Epithelial cell of prostate (primary cell): ENCODE data around the gene DIO1.

Experiments used
- DNase-seq: peaks from one replicate; pipeline ENCODE4 v3.0.0-alpha.2; 2011; ENCODE audit warnings: low read depth, low spot score
- H3K27ac ChIP-seq: fragments of 450-650 bp; 2 replicates; pipeline ENCODE4 v1.5.1; 2017; ENCODE audit warnings: mild to moderate bottlenecking

The DIO1 gene

DNA sequence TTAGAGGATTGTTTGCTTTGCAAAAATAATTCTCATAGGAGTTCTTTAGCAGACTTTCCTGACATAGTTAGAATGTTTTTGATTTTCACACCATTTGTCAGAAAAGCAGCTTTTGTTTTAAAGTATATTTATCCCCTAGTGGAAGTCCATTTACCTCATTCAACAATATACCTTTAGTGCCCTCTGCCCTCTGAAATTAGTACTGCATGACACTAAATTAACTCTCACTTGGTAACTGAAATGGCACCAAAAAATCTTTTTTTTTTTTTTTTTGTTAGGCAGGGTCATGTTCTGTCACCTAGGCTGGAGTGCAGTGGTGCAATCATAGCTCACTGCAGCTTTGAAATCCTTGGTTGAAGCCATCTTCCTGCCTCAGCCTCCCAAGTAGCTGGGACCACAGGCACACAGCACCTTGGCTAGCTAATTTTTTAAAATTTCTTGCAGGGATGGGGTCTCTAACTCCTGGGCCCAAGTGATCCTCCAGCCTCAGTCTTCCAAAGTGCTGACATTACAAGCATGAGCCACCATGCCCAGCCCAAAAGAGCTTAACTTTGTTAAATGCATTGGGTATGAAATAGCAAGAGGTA lies 65.8 kb downstream of the DIO1 start:
- H3K27ac ChIP-seq, result no peak overlapping the region
- no peak for DNase-seq
